Stimulated activated naive CD4-positive, alpha-beta T cell (primary cell): ENCODE measurements around the gene ITPK1.
"Not testable (repeated sequence)": the region's sequence is repeated elsewhere in the genome, so short reads cannot be mapped to it uniquely, and the experiment has no call there.

Experiments
- DNase-seq, 6 experiments: peaks; one replicate each; lab custom pipeline; 2025; lab: John Stamatoyannopoulos, UW

ITPK1 gene

DNA sequence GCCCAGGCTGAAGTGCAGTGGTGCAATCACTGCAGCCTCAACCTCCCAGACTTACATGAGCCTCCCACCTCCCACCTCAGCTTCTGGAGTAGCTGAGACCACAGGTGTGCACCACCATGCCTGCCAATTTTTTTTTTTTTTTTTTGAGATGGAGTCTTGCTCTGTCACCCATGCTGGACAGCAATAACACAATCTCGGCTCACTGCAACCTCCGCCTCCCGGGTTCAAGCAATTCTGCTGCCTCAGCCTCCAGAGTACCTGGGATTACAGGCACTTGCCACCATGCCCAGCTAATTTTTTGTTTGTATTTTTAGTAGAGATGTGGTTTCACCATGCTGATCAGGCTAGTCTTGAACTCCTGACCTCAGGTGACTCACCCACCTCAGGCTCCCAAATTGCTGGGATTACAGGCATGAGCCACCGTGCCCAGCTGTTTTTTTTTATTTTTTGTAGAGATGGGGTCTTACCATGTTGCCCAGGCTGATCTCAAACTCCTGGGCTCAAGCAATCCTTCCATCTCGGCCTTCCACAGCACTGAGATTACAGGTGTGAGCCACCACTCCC lies 15.6 kb upstream of the ITPK1 start:
- DNase-seq: not testable (repeated sequence)

DNA sequence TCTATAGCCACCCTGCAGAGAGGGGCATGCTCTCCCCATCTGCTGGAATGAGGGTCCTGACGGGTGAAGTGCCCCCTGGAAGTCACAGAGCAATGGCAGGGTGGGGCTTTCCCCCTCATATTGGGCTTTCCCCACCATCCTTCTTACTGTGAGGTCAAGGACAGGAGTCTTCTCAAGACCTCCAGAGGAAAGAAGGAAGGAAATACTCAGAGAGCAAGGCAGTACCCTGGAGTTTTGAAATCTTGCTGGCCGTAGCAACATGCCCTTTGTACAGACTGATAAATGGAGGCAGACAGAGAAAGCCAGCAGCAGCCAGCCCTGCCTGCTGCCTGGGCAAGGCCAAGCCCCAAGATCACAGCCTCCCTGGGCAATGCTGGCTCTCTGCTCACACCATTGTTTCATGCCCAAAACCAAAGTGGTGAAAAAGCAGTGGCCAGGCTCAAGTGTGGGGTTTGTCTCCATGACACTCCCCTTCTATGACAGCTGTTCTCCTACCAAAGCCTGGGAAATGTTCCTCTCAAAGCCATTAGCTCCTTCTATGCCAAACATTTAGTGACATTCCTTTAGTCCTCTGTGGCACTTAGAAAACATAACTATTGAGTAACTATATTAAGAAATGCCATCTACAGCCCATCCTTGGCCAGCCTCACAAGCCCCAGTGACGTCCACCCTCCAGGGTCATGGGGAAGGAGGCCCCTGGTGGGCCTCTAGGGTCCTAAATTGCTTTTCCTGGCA lies 13.2 kb upstream of the ITPK1 start:
- DNase-seq: no peak

DNA sequence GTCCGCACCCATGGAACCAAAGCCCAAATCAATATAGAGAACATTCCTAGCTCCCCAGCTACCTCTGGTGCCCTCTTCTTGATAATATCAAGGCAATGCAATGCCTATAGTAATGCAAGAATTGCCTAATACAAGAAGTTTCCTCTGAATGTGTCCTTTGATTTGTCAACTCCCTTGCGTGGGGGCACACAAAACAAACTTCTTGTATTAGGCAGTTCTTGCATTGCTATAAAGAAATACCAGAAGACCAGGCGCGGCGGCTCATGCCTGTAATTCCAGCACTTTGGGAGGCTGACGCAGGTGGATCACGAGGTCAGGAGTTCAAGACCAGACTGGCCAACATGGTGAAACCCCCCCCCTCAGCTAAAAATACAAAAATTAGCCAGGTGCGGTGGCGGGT lies 10.4 kb upstream of the ITPK1 start:
- DNase-seq: no peak

DNA sequence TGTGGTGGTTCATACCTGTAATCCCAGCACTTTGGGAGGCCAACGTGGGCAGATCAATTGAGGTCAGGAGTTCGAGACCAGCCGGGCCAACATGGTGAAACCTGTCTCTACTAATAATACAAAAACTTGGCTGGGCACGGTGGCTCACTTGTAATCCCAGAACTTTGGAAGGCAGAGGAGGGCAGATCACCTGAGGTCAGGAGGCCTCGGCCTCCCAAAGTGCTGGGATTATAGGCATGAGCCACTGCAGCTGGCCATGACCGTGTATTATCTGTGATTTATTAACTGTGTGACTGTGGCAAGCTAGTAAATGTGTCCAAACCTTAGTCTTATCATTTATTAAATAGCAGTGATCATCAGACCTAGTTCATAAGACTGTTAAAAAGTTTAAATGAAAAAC lies 7.1 kb upstream of the ITPK1 start:
- DNase-seq: no peak

DNA sequence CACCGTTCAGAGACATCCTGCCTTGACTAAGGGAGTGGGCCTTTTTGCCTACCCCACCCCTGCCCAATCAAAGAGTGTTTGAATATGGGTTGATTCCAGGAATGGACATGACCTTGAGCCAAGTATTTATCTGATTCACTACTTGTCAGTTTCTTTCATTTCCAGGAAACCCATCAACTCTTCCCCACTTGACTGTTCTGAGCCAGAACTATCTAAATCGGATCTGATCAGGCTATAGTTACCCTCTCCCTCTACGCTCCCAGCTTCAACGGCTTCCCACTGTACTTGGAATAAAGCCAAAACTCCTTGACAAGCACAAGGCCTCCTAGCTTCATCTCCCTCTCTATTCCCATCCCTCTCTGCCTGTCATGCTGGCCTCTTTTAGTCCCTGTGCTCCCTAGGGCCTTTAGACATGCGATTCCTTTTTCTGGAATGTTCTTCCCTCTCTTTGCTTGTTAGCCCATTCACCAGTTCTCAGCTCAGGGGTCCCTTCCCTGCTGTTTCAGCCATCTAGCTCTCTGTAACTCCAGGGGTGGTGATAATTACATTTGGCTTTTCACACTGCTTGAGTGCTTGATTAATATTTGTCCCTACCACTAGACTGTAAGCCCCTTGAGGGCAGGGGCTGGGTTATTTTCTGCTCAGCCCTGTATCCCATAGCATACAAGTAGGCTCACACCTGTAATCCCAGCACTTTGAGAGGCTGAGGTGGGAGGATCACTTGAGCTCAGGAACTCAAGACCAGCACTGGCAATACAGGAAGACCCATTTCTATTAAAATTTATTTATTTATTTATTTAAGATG lies 5.5 kb upstream of the ITPK1 start:
- no peak for DNase-seq

DNA sequence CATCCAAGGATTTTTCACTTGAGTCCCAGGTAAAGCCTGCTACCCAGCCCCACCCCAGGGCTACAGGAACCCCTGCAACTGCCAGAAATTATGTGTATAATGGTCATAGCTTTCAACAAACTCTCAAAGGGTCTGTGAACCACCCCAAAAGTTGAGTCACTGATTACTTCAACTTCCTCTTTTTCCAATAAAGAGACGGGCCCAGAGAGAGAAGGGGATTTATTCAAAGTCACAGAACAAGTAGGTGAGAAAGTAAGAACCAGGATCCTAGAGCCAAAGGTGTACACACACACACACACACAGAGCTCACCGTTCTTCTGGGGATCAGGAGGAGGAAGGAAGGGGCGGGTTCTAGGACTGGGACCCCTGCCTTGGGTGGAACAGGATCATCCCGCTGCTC lies 4.8 kb upstream of the ITPK1 start:
- no peak for DNase-seq

DNA sequence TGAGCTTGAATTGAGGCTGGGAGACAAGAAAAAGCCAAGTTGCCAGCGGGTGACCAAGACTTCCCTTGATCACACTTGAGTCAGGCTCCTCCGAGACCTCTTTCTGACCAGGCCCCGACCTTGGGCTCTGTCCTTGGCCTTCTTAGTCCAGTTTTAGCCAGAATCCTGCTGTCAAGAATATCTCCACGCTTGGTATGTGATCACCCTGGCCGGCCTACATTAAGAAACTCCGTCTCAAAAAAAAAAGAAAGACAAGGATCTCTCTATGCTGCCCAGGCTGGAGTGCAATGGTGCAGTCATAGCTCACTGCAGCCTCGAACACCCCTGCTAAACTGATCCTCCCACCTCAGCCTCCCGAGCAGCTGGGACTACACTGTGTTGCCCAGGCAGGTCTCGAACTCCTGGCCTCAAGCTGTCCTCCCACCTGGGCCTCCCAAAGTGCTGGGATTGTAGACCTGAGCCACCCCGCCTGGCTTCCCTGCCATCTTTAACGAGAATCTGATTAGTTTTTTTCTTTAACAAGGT lies 1.0 kb upstream of the ITPK1 start:
- no peak for DNase-seq

DNA sequence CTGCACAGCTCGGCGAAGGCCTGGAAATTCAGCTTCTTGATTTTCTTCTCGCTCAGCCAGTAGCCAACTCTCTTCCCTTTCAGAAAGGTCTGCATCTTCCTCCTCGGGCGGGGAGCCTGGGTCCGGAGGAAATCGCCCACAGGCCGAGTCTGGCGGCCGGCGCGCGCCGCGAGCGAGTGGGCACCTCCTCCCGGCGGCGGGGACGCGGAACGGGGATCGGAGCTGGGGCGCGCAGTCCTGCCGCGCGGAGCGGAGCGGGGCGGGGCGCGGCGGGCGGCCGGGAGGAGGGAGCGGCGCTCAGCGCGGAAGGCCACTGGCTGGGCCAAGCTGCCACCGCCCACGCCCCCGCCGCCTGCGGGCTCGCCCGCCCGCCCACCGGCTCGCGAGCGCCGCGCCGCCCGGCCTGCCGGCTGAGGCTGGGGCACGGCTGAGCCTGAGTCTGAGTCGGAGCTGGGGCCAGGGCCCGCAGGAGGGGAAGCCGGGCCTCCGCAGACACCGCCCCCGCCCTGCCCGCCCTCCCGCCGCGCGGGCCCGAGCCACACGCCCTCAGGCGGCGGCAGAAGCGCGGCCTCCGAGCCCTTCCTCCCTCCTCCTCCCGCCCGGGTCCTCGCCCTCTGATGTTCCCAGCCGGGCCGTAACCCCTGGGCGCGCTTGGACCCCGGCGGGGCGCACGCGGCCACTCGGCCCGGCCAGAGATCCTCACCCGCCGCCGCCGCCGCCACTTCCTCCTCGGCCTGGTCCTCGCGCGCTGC lies 480 bp downstream of the ITPK1 start:
- peak; percentile 61 to 84 (median 73) for DNase-seq

DNA sequence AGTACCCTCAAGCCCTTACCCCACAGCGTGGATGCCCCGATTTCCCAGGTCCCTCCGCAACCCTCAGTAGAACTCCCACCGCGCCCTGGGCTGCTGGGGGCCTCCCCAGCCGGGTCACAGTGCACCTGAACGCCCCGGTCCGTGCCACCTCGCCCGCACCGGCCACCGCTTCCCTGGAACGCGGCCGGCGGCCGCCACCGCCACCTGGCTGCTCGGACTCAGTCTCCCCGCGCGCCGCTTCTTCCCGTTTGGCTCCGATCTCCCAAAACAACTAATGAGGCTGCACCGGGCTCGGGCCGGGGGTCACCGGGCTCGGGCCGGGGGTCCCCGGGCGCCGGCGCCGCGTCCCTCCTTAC lies 1.0 kb downstream of the ITPK1 start:
- DNase-seq: peak in 1 of 6 experiments; percentile 35

DNA sequence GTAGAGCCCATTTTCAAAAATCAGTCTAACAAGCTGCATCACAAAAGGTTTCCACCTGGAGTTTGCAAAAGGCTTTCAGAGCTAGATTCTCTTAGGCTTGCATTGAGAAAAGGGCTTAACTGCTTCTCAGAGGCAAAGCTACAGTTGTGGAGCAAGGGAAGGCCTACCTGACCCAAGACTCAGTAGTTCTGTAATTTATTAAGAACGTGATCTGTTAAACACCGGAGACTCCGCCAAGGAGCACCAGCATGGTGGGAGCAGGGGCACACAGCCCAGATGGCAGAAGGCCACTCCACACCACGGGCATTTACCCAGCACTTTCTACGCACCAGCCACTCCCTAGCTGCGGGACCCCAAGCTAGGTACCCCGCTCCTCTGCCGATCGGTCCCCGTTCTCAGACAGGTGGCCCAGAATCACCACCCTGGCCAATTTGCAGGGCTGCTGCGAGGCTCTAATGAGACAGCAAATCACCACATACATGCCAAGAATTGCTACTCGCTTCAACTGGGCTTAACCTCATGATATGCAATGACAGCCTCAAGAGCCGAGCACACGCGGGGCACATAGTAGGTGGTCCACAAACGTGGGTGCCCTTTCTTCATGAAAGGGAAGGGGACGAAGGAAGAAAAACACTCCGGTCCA lies 1.5 kb downstream of the ITPK1 start:
- DNase-seq: peak in 1 of 6 experiments; percentile 32

DNA sequence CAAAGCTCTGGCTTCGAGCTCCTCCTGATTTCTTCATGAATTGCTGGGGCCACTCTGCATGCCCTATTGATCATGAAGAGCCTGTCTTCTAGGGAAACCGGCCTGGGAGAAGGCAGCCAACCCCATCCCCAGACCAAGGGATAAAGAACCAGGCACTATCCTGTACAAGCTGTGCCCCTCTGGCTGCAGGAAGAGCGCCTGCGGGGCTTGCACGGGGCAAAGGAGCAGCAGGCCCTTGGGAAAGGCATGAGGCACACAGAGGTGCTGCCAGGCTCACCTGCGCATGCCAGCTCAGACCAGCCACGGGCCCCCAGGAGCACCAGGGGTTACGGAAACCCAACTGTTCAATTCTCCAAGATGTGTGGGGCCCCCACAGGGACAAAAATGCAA lies 2.1 kb downstream of the ITPK1 start:
- DNase-seq: peak in 3 of 6 experiments; percentile 9 to 34 (median 13)

DNA sequence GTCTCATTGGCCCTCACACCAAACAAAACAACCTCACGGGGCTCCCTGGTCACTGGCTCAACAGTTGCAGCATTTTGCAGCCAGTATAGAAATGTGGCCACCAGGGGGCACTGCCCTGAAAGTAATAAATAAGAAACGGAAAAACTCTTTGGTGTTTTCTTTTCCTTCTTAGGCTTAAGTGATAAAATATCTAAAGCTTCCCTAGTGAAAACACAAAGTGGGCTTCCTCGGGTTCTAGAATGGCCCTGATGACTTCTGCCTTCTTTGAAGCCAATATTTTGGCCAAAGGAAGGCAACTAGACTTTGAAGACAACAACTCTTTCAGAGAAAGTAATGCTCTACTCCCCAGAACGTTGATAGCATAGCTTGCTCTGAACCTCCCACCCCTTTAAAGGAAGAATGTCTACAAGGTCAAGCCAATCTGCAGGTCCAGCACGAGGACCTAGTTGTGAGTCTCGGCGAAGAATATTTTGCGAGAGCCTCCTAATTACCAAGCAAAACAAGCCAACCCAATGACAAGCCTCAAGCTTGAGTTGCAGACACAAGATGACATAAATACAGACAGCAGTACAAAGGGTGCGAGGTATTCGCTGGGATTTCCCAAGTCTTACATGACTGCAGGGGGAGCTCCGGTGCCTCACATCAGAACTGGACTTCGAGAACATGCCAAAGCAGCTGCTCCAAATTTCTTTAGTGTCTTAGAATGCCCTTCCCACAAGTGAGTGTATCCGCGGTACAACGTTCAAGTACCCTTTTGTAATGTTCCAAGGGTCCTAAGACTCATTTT lies 2.6 kb downstream of the ITPK1 start:
- peak; percentile 52 to 72 (median 61) for DNase-seq

DNA sequence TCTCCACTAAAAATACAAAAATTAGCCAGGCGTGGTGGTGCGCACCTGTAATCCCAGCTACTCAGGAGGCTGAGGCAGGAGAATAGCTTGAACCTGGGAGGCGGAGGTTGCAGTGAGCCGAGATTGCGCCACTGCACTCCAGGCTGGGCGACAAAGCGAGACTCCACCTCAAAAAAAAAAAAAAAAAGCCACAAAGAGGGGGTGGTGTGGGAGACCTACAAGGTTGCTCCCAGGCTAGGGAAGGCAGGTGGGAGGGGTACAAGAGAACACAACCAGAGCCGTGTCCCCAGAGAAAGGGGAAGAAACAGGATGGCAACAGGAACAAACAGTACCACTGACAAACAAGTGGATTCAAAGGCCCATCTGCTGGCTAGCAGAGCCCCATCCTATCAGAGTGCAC lies 4.2 kb downstream of the ITPK1 start:
- not testable (repeated sequence) for DNase-seq

DNA sequence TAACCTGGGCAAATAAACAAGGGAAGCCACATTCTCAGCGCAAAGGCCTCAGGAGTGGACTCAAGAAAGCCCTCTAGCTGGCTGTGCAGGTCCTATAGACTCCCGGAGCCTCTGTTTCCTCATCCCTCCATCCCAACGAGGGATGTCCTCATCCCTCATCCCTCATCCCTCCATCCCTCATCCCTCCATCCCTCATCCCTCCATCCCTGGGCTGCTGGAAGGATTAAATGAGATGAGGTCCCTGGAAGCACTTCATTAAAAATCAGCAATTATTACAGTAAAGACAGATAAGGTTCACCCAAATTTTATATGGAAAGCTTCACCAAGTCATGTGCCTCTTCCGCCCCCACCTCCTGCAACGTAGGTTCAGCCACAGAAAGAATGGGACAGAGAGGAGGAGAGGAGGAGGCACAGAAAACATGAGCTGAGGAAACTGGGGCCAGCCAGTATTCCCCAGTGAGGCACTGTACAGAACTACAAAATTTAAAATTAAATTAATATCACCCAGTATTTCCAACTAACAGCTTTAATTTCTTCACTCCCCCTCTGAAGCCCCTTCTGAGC lies 4.8 kb downstream of the ITPK1 start:
- no peak for DNase-seq

DNA sequence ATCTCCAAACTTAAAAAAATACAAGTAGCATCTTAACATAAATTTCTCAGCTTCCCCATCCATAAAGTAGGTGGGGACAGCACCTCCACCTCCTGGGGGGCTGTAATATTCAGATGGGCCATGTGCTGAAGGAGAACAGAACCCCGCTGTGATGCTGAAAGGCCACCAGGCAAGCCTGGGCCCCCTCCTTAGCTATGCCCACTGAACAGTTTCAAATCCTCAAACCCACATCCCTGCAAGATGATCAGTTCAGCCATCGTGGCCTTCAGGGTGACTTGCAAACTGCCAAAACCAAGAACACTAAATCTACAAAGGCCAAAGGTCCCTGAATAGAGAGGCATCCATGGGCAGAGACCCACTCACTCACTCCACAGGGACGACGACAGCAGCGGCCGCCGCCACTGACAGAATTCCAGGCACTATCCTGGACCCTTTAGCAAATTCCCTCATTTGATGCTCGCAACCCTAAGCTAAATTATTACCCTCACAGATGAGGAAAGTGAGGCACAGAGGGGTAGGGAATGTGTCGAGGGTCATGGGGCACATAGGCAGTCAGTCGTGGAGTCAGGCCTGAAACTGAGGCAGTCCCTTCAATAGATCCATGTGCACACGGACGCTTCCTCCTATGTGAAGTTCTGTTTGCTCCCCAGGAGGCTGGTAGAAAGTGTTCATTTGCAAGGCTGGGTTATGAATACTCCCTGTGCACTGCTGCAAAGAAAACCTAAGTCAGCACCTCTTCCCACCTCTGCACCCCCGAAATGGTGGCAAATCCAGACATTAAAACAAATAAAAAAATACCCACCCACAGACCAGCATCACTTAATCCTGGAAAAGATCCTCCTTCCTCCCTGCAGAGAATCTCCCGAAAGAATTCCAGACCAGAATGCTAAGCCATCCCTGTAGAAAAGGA lies 5.9 kb downstream of the ITPK1 start:
- DNase-seq: no peak

DNA sequence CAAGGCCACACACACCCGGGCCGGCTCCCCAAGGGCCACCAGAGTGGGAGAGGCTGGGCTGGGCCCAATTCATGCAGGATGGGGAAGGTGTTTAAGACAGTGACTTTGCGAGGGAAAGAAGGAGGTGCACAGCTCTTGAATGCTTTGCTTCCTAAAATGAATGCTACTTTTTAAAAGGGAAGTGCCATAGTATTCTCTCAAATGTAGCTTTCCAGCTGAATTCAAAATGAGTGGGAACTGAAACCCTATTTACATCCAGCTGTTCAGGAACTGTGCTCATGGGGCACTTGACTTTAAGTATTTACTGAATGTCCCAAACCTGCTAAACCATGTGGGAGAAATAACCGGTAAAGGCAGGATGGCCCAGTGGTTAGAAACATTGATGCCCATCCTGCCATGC lies 7.6 kb downstream of the ITPK1 start:
- no peak for DNase-seq

DNA sequence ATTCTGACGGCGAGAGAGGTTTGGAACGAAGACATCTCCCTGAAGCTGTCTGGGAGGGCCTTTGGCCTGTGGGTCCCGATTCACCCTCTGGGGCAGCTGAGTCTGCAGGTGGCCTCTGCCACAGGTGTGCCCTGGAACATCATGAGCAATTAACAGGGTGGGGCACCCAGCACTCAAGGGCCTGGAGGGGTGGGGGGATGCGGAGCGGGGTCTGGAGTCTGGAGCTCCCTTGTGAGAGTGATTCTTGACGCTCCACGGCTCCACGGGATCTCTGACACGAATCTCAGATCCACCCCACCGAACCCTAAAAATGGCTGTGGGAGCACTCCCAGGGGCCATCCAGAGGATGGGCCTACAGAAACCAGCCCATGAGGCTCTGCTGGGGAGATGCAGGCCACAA lies 8.3 kb downstream of the ITPK1 start:
- no peak for DNase-seq

DNA sequence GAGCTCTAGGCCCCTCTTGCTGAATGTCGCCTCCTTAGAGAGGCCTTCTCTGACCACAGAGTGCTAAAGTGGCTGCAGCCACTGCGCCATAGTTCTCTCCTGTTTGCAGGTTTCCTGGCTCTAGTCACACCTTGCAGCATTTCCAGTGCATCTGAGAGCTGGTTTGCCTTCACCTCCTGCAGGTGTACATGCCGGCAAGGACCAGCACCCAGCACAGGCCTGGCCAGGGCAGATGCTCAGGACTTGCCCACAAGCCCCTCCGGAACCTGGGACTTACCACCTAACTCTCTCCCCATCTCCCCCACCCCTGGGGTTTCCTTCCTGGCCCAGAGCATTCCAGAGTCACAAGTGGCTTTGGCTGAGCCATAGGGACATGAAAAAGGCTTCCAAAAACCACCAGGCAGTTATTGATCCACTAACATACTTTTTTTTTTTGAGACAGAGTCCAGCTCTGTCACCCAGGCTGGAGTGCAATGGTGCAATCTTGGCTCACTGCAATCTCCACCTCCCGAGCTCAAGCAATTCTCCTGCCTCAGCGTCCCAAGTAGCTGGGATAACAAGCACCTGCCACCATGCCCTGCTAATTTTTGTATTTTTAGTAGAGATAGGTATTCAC lies 9.1 kb downstream of the ITPK1 start:
- DNase-seq: no peak

DNA sequence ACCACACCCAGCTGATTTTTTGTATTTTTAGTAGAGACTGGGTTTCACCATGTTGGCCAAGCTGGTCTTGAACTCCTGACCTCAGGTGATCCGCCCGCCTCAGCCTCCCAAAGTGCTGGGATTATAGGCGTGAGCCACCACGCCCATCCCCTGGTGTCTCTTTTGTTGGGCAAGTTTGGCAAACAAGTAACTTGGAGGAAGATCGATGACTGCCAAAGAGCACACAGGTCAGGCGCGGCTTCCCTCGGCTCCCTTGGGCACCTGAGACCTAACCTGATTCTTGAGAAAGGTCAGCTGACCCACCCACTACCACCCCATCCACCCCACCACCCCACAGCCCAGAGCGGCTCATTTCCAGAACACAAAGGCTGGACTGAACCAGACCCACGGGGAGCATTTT lies 9.9 kb downstream of the ITPK1 start:
- not testable (repeated sequence) for DNase-seq
